HepG2 (cell line): ENCODE measurements around the gene CCDC178. TPM values are rescaled to one million over a fixed set of nuclear protein-coding genes. Genes with fewer than 3 reads are reported as not detected.

Experiments used
- ATAC-seq: fragments of 200-7000 bp; cut with Tn5 transposase; 3 replicates; pipeline ENCODE4 v1.9.1; 2020; ENCODE audit warnings: mild to moderate bottlenecking, moderate library complexity
- BruUV-seq: library from RNA; stranded (reverse); fragments of 400-500 nt; replicated peaks from 2 replicates; lab custom pipeline; 2021; lab: Mats Ljungman, UMichigan
- CTCF ChIA-PET: fragments of 300-600 bp; formaldehyde crosslinking; extraction: SDS; loops from one replicate; lab custom pipeline; 2021; ENCODE audit warnings: low total read pairs, inconsistent platforms, low intra/inter-chr PET ratio; lab: Yijun Ruan, JAX
- POLR2A ChIA-PET: fragments of 350-600 bp; sonication (Branson Sonifier 250); formaldehyde crosslinking; loops from one replicate; lab custom pipeline; 2020; ENCODE audit warnings: antibody characterized with exemption, inconsistent platforms; lab: Yijun Ruan, JAX
- DNase-seq: peaks from one replicate; pipeline ENCODE4 v3.0.0-alpha.2; 2015; ENCODE audit warnings: low spot score
- FAIRE-seq: peaks from 3 replicates; lab custom pipeline; 2011; peaks lifted over from hg19 to GRCh38; lab: Jason Lieb, UNC
- H2AFZ ChIP-seq: one replicate; pipeline ENCODE4 v1.6.1; 2011; ENCODE audit warnings: low read length, inconsistent platforms
- H3K27ac ChIP-seq: fragments of 300-600 bp; 3 replicates; pipeline ENCODE4 v1.8.0; 2011; ENCODE audit warnings: mixed run types, mild to moderate bottlenecking, mixed read lengths, low read length, inconsistent platforms; ENCODE audit not compliant: insufficient read depth; ENCODE audit errors: extremely low read length
- H3K27me3 ChIP-seq, 2 experiments: fragments of 200-600 bp in 1 of 2; 2 replicates in 1 of 2; 3 replicates in 1 of 2; pipeline versions ENCODE4 v1.6.0 to v1.8.0; 2011; ENCODE audit warnings: low read length in 2 of 2, mild to moderate bottlenecking in 2 of 2, moderate library complexity in 2 of 2, inconsistent platforms in 1 of 2; ENCODE audit not compliant: insufficient read depth in 2 of 2, control insufficient read depth in 1 of 2
- H3K36me3 ChIP-seq, 2 experiments: fragments of 200-600 bp in 1 of 2; replicated peaks in 1 of 2; 2 replicates in 1 of 2; 3 replicates in 1 of 2; pipeline versions ENCODE4 v1.5.1 to v1.8.0; 2011; ENCODE audit warnings: low read length in 2 of 2, inconsistent platforms in 1 of 2; ENCODE audit not compliant: insufficient read depth in 2 of 2, control insufficient read depth in 1 of 2
- H3K4me1 ChIP-seq: 2 replicates; pipeline ENCODE4 v1.5.1; 2012; ENCODE audit warnings: low read length, inconsistent platforms; ENCODE audit not compliant: insufficient read depth
- H3K4me2 ChIP-seq: 2 replicates; pipeline ENCODE4 v1.6.0; 2011; ENCODE audit warnings: low read depth, low read length, inconsistent platforms
- H3K4me3 ChIP-seq, 3 experiments: fragments of 200-600 bp in 1 of 3; sonication (generic), shearing (Covaris generic) in 1 of 3; replicated peaks in 1 of 3; 2 replicates each; pipeline ENCODE4 v1.5.1; 2011 to 2016; ENCODE audit warnings: low read length in 3 of 3, inconsistent platforms in 2 of 3, low read depth in 2 of 3, mild to moderate bottlenecking in 2 of 3, control low read depth in 1 of 3, mixed read lengths in 1 of 3; ENCODE audit not compliant: insufficient read depth in 1 of 3
- H3K79me2 ChIP-seq: one replicate; pipeline ENCODE4 v1.6.1; 2011; ENCODE audit warnings: low read length, inconsistent platforms; ENCODE audit not compliant: insufficient read depth
- H3K9ac ChIP-seq: 2 replicates; pipeline ENCODE4 v1.6.0; 2011; ENCODE audit warnings: mild to moderate bottlenecking, low read depth, low read length, inconsistent platforms; ENCODE audit not compliant: insufficient read depth
- H3K9me3 ChIP-seq: 2 replicates; pipeline ENCODE4 v1.5.1; 2012; ENCODE audit warnings: mild to moderate bottlenecking, low read length
- H4K20me1 ChIP-seq: 2 replicates; pipeline ENCODE4 v1.6.0; 2011; ENCODE audit warnings: inconsistent platforms, mild to moderate bottlenecking, low read length, moderate library complexity; ENCODE audit not compliant: insufficient read depth
- ATF7 ChIP-seq, 2 experiments: fragments of 450-650 bp in 1 of 2; sonication (generic) in 1 of 2; formaldehyde crosslinking in 1 of 2; IDR thresholded peaks; 2 replicates each; pipeline versions ENCODE4 v1.4.0 to v1.6.1; 2016 to 2020; ENCODE audit warnings: antibody characterized with exemption in 1 of 2, mild to moderate bottlenecking in 1 of 2, missing genetic modification reagents in 1 of 2
- CEBPB ChIP-seq: IDR thresholded peaks from 2 replicates; pipeline ENCODE4 v1.6.1; 2011; ENCODE audit warnings: low read depth, low read length, improper control_type of control experiment, borderline replicate concordance
- HNRNPK ChIP-seq: fragments of 200-400 bp; formaldehyde crosslinking; IDR thresholded peaks from 2 replicates; pipeline ENCODE4 v1.6.1; 2018; ENCODE audit warnings: low read length, low read depth, moderate library complexity, mild to moderate bottlenecking; ENCODE audit not compliant: poor library complexity, severe bottlenecking
- MBNL3 ChIP-seq: fragments of 250-450 bp; sonication (Bioruptor Pico); conservative IDR thresholded peaks from 2 replicates; pipeline ENCODE4 v1.8.0; 2022; ENCODE audit warnings: mild to moderate bottlenecking, inconsistent platforms
- MXD4 ChIP-seq: IDR thresholded peaks from 2 replicates; pipeline ENCODE4 v1.6.1; 2016; ENCODE audit warnings: mild to moderate bottlenecking, missing biosample characterization, missing genetic modification reagents
- WGBS: methylation state at CpG from one replicate; pipeline ENCODE4 v1.1.6; 2017; ENCODE audit warnings: low lambda C conversion rate; 5-methylcytosine and 5-hydroxymethylcytosine counted together
- in situ Hi-C: cut with HindIII; loops from 2 replicates; pipeline ENCODE4 v1.10.0; 2017; ENCODE audit warnings: low pct_unique_long_range_greater_than_20kb; ENCODE audit not compliant: extremely low pct_ligation_motif_present
- intact Hi-C: fragments of 100-400 bp; cut with micrococcal nuclease; formaldehyde crosslinking; loops from one replicate; pipeline ENCODE4 v1.10.0; 2022; ENCODE audit not compliant: unreplicated experiment
- polyA plus RNA-seq, 8 experiments: library from polyadenylated mRNA; depleted of rRNA in 3 of 8; stranded (reverse) in 7 of 8; unstranded in 1 of 8; fragments of >200 nt; fragmentation: Illumina TruSeq in 4 of 8; extraction: Trizol in 4 of 8; gene quantifications; 2 replicates each; pipeline versions ENCODE4 v1.2.1 to v1.2.3, GENCODE V29; 2011 to 2016; ENCODE audit warnings: low read depth in 4 of 8, missing spikeins in 1 of 8, mixed read lengths in 1 of 8; ENCODE audit not compliant: insufficient read depth in 1 of 8
- total RNA-seq, 5 experiments: library from RNA; depleted of rRNA; stranded (reverse); fragments of >200 nt; fragmentation: Illumina TruSeq; extraction: Trizol; gene quantifications; 2 replicates each; pipeline ENCODE4 v1.2.3, GENCODE V29; 2016; ENCODE audit warnings: low read depth in 1 of 5
- TF ChIP-seq, protein P1 (sequence below), 2 experiments: sonication (generic) in 1 of 2; formaldehyde crosslinking in 1 of 2; IDR thresholded peaks; 2 replicates each; pipeline versions ENCODE4 v1.5.1 to v1.6.1; 2011 to 2020; ENCODE audit warnings: borderline replicate concordance in 1 of 2, low read depth in 1 of 2, low read length in 1 of 2, mild to moderate bottlenecking in 1 of 2, missing genetic modification reagents in 1 of 2, moderate library complexity in 1 of 2
- TF ChIP-seq, protein P2 (sequence below): sonication (generic); formaldehyde crosslinking; IDR thresholded peaks from 2 replicates; pipeline ENCODE4; 2020; ENCODE audit warnings: missing genetic modification reagents, mild to moderate bottlenecking, borderline replicate concordance
- TF ChIP-seq, protein P3 (sequence below): sonication (generic); formaldehyde crosslinking; IDR thresholded peaks from 2 replicates; pipeline ENCODE4 v1.4.0; 2020; ENCODE audit warnings: missing genetic modification reagents

CCDC178 gene
- total and polyA plus RNA-seq, 2 of the 13 experiments (the other 11 are each of a cell fraction or from before 2014, with no cell fraction given) = not detected

DNA sequence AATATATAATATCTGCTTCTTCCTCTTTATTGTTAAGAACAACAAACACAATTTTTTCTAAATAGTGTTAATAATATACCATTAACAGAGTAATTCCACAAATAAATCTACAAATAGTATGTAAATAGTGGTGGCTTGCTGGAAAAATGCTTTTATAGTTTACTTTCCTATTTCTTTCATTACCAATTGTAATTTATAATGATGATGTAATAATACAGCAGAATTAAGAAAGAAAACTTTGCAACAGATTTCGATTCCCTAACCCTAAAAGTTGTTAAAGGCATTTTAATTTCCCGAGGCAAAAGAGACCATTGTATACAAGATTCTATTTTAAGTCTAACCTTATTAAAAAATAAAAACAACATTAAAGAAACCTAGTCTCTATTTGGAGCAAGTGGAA, 307.9 kb downstream of the CCDC178 start:
- BruUV-seq = no TSS peak
- Histone ChIP-seq H3K79me2 (no peaks in the 10 kb centered on the region), H2AFZ (no peak overlapping the region), H3K27ac (no peak overlapping the region), H3K4me1 (no peaks in the 10 kb centered on the region), H3K9me3 (no peaks in the 10 kb centered on the region), H3K27me3 (no peaks in the 10 kb centered on the region), H3K9ac (no peak overlapping the region), H4K20me1 (no peaks in the 10 kb centered on the region), H3K36me3 (no peaks in the 10 kb centered on the region), H3K4me3 (no peak overlapping the region), H3K4me2 (no peak overlapping the region)
- ATAC-seq (no peak), DNase-seq (no peak), FAIRE-seq (no peak)
- ChIA-PET CTCF (no interaction called here), POLR2A (no interaction called here)
- in situ Hi-C loops = no loop called here
- TF ChIP-seq, protein P1, sequence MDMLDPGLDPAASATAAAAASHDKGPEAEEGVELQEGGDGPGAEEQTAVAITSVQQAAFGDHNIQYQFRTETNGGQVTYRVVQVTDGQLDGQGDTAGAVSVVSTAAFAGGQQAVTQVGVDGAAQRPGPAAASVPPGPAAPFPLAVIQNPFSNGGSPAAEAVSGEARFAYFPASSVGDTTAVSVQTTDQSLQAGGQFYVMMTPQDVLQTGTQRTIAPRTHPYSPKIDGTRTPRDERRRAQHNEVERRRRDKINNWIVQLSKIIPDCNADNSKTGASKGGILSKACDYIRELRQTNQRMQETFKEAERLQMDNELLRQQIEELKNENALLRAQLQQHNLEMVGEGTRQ (IDR thresholded peaks at IDR 0.05; ENCODE audit: low read depth, low read length) = no peak
- TF ChIP-seq, protein P1 (CRISPR knock-in tag; IDR thresholded peaks at IDR 0.05; ENCODE audit: borderline replicate concordance) = no peak
- TF ChIP-seq, protein P2, sequence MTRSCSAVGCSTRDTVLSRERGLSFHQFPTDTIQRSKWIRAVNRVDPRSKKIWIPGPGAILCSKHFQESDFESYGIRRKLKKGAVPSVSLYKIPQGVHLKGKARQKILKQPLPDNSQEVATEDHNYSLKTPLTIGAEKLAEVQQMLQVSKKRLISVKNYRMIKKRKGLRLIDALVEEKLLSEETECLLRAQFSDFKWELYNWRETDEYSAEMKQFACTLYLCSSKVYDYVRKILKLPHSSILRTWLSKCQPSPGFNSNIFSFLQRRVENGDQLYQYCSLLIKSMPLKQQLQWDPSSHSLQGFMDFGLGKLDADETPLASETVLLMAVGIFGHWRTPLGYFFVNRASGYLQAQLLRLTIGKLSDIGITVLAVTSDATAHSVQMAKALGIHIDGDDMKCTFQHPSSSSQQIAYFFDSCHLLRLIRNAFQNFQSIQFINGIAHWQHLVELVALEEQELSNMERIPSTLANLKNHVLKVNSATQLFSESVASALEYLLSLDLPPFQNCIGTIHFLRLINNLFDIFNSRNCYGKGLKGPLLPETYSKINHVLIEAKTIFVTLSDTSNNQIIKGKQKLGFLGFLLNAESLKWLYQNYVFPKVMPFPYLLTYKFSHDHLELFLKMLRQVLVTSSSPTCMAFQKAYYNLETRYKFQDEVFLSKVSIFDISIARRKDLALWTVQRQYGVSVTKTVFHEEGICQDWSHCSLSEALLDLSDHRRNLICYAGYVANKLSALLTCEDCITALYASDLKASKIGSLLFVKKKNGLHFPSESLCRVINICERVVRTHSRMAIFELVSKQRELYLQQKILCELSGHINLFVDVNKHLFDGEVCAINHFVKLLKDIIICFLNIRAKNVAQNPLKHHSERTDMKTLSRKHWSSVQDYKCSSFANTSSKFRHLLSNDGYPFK (CRISPR knock-in tag) = no peak
- no peak for TF ChIP-seq MBNL3
- peak; percentile 59 for TF ChIP-seq ATF7 (IDR thresholded peaks at IDR 0.05)
- no peak for TF ChIP-seq ATF7 (CRISPR knock-in tag; IDR thresholded peaks at IDR 0.05)
- no peak for TF ChIP-seq HNRNPK
- TF ChIP-seq, protein P3, sequence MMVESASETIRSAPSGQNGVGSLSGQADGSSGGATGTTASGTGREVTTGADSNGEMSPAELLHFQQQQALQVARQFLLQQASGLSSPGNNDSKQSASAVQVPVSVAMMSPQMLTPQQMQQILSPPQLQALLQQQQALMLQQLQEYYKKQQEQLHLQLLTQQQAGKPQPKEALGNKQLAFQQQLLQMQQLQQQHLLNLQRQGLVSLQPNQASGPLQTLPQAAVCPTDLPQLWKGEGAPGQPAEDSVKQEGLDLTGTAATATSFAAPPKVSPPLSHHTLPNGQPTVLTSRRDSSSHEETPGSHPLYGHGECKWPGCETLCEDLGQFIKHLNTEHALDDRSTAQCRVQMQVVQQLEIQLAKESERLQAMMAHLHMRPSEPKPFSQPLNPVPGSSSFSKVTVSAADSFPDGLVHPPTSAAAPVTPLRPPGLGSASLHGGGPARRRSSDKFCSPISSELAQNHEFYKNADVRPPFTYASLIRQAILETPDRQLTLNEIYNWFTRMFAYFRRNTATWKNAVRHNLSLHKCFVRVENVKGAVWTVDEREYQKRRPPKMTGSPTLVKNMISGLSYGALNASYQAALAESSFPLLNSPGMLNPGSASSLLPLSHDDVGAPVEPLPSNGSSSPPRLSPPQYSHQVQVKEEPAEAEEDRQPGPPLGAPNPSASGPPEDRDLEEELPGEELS = no peak
- TF ChIP-seq MXD4 (CRISPR knock-in tag) = no peak
- peak; percentile 28; the same call in 1 of the 2 replicates for TF ChIP-seq CEBPB
- whole genome bisulfite sequencing = 2% methylated on average over 2 of the region's 2 CpGs
- intact Hi-C loops = no loop called here
